ENCODE measurements around the gene PTPRJ. TPM values are rescaled to one million over a fixed set of nuclear protein-coding genes. Genes with fewer than 3 reads are reported as not detected.
A peak's percentile ranks its signal among the peaks of the same experiment; 100 is the strongest.

The PTPRJ gene
- total and polyA plus RNA-seq, 2 donors (not counting 1 experiment from before 2014, with no cell fraction given): 11.2 to 20.0 TPM

DNA sequence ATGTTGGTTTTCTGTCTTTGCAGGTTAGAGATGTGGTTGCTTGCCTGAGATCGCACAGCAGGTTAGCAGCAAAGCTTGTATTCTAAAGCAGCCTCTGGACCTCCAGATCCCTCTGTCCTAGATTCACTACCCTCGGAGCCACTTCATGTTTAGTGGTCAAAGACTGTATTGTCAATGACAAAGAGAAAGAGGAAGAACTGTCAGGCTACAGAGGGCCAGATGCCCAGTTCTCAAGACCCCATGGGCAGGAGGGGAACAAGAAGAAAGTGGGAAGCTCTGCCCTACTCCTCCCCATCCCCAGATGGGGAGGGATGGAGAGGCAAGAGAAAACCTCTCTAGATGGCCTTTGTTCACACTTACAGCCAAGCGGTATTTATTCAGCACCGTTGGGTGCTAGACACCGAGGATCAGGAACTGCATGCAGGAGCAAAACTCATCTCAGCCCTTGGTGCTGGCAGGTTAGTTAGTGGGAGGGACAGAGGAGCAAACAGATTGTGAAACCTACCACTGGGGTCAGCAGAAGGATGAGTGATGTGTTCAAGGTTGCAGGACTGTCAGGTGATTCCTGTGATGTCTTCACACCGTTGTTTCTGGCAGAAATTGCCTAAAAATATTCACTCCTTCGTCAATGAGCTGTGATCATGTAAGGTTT is 38.3 kb upstream of the PTPRJ start:
- Histone ChIP-seq H3K27ac (ENCODE audit: low read length in 2 of 2) (no peak overlapping the region), H3K9ac (ENCODE audit: low read length) (no peak overlapping the region), H3K36me3 (replicated peaks in 1 of 2; ENCODE audit: control extremely low read depth in 1 of 2, control insufficient read depth in 1 of 2, extremely low read depth in 1 of 2, insufficient read depth in 2 of 2, low read length in 1 of 2) (no peaks in the 10 kb centered on the region), H3K4me1 (ENCODE audit: control insufficient read depth in 2 of 2, insufficient read depth in 2 of 2, low read length in 2 of 2) (peaks cover 7% of the 10 kb centered on the region in 2 donors), H3K9me3 (ENCODE audit: control extremely low read depth in 1 of 3, control insufficient read depth in 2 of 3, insufficient read depth in 1 of 3, low read length in 2 of 3) (no peaks in the 10 kb centered on the region), H3K4me2 (replicated peaks; ENCODE audit: low read depth, low read length, poor library complexity, severe bottlenecking) (no peak overlapping the region), H3K4me3 (ENCODE audit: control extremely low read depth in 1 of 5, extremely low read depth in 1 of 5, insufficient read depth in 1 of 5, low read depth in 2 of 5, low read length in 4 of 5) (no peak overlapping the region), H2AFZ (ENCODE audit: insufficient read depth, low read depth, low read length, poor library complexity, severe bottlenecking) (no peak overlapping the region), H4K20me1 (ENCODE audit: control insufficient read depth, insufficient read depth, low read length, poor library complexity, severe bottlenecking) (no peaks in the 10 kb centered on the region), H3K79me2 (ENCODE audit: control insufficient read depth, insufficient read depth, low read length) (no peaks in the 10 kb centered on the region), H3K27me3 (replicated peaks in 1 of 4; ENCODE audit: control extremely low read depth in 1 of 4, control insufficient read depth in 3 of 4, insufficient read depth in 4 of 4, low read length in 3 of 4) (no peaks in the 10 kb centered on the region)
- ATAC-seq (ENCODE audit: low read depth) (no peak), DNase-seq (no peak)
- Mint-ChIP-seq H3K4me3 (no peak overlapping the region), H3K27me3 (no peaks in the 10 kb centered on the region), H3K9me3 (ENCODE audit: insufficient read depth) (no peaks in the 10 kb centered on the region), H3K27ac (peak overlapping the region; percentile 21), H3K4me1 (peaks cover 21% of the 10 kb centered on the region)
- CTCF ChIA-PET: interaction anchor here (0.6 kb wide), 1 partner anchor 167 kb away, joined by 3 read pairs; no protein-coding TSS in a partner anchor
- intact Hi-C loops (cut with micrococcal nuclease): no loop called here
- POLR2A ChIA-PET: no interaction called here
- WGBS (ENCODE audit: insufficient coverage): 91% methylated on average over 4 of the region's 7 CpGs
- TF ChIP-seq, protein P1, sequence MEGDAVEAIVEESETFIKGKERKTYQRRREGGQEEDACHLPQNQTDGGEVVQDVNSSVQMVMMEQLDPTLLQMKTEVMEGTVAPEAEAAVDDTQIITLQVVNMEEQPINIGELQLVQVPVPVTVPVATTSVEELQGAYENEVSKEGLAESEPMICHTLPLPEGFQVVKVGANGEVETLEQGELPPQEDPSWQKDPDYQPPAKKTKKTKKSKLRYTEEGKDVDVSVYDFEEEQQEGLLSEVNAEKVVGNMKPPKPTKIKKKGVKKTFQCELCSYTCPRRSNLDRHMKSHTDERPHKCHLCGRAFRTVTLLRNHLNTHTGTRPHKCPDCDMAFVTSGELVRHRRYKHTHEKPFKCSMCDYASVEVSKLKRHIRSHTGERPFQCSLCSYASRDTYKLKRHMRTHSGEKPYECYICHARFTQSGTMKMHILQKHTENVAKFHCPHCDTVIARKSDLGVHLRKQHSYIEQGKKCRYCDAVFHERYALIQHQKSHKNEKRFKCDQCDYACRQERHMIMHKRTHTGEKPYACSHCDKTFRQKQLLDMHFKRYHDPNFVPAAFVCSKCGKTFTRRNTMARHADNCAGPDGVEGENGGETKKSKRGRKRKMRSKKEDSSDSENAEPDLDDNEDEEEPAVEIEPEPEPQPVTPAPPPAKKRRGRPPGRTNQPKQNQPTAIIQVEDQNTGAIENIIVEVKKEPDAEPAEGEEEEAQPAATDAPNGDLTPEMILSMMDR (IDR thresholded peaks at IDR 0.05): no peak
- no peak for TF ChIP-seq EZH2 (IDR thresholded peaks at IDR 0.05; ENCODE audit: borderline replicate concordance, insufficient read depth, low read depth, low read length, poor library complexity, severe bottlenecking)
